ENCODE data around the gene SLC35E2B. TPM values are rescaled to one million over a fixed set of nuclear protein-coding genes. Genes with fewer than 3 reads are reported as not detected.
"Not testable (repeated sequence)": the region's sequence is repeated elsewhere in the genome, so short reads cannot be mapped to it uniquely, and the experiment has no call there.

The SLC35E2B gene
- total RNA-seq, 2 donors from 2014 or later: 30.6 to 56.7 TPM

DNA sequence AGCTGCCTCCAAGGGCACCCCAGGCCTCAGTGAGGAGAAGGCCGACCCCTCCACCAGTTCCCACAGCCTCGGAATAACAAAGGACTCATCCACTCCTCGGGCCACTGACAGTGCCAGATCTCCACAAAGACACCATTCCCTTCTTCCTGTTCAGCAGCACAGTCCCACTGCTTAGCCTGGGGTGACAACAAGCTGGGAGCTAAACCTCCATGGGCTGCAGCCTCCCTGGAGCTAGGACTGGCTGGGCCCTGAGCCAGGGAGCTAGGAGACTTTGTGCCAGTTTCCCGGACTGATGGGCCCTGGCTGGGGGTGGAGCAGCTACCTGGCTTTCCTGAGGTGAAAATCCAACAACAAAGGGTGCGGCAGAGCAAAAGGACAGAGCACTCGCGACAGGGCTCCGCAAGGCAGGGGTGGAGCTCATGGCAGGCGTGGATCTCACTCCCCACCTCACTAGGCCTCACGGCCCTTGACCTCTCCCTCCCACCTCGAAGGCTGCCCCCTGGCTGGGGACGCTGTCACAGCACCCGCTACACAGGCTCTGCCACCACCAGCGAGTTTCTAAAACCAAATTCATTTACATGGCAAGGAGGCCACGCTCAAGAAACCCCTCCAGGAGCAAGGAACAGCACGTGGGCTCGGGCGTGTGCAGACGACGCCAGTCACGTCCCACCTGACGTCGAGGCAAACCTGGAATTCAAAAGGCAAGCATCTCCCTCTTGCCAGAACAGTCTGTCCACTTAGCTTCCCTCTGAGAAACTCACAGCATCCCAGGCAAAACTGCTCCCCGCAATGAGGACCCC is 13.8 kb downstream of the SLC35E2B start:
- Histone ChIP-seq H3K27me3 (no peaks in the 10 kb centered on the region), H3K4me1 (peaks cover 24% of the 10 kb centered on the region), H3K36me3 (replicated peaks in 1 of 2; ENCODE audit: insufficient read depth in 1 of 2, low read depth in 2 of 2) (no peaks in the 10 kb centered on the region), H3K9me3 (no peaks in the 10 kb centered on the region), H3K27ac (peak overlapping the region in 1 of 4 donors; percentile 55), H3K4me3 (no peak overlapping the region)
- WGBS, 2 donors: 59 to 71% methylated on average over 14 to 24 of the region's 24 CpGs
- TF ChIP-seq, protein P1, sequence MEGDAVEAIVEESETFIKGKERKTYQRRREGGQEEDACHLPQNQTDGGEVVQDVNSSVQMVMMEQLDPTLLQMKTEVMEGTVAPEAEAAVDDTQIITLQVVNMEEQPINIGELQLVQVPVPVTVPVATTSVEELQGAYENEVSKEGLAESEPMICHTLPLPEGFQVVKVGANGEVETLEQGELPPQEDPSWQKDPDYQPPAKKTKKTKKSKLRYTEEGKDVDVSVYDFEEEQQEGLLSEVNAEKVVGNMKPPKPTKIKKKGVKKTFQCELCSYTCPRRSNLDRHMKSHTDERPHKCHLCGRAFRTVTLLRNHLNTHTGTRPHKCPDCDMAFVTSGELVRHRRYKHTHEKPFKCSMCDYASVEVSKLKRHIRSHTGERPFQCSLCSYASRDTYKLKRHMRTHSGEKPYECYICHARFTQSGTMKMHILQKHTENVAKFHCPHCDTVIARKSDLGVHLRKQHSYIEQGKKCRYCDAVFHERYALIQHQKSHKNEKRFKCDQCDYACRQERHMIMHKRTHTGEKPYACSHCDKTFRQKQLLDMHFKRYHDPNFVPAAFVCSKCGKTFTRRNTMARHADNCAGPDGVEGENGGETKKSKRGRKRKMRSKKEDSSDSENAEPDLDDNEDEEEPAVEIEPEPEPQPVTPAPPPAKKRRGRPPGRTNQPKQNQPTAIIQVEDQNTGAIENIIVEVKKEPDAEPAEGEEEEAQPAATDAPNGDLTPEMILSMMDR (IDR thresholded peaks at IDR 0.05): peak in 4 of 7 experiments; percentile 26 to 41 (median 34)
- no peak for TF ChIP-seq POLR2A (IDR thresholded peaks at IDR 0.05)
- ATAC-seq: peak; percentile 45
- DNase-seq: peak in 3 of 4 donors; percentile 52 to 62 (median 59)
- intact Hi-C loops (cut with DNase I): no loop called here

DNA sequence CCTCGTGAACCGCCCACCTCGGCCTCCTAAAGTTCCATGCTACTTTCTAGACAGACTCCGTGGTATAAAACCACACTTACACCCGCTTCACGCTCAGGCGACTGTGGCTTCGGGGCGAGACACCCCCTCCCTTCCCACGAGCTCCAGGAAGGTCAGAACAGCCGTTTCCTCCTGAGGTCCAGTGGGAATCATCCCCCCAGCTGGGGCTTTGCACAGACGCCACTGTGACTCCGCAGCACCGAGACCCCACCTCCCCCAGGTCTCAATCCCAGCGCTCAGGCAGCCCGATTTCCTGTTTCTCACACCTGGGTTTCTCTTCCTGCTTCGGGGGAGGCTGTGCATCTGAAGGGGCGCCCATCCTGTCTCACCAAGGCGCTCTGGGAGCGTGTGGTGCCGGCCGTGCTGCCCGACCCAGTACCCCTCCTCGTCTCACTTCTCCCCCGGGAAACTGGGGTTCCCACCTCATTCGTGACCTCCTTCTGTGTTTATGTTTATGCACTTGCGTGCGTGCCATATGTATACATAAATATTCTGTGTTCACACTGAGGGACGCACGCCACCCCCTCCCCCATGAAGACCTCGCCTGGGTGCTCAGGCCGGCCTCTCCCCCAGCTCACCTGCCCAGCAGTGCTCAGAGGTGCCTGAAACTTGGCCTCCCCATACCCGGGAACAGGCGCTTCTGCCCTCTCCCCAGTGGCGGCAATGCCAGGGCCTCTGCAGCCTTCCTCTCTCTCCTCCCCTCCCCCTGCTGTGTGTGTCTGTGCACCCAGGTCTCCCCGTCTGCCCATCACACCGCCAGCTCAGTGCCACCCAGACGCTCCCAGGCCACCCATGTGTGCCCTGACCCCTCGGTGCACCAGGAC is 14.6 kb downstream of the SLC35E2B start:
- intact Hi-C loops (cut with DNase I): no loop called here
- DNase-seq (no peak), ATAC-seq (no peak)
- H3K4me1 ChIP-seq: peaks cover 24% of the 10 kb centered on the region
- TF ChIP-seq, protein P1 (IDR thresholded peaks at IDR 0.05): no peak
- no peak for TF ChIP-seq POLR2A (IDR thresholded peaks at IDR 0.05)
- no peaks in the 10 kb centered on the region for H3K36me3 ChIP-seq (replicated peaks in 1 of 2; ENCODE audit: insufficient read depth in 1 of 2, low read depth in 2 of 2)
- no peak overlapping the region for H3K4me3 ChIP-seq
- peak overlapping the region in 1 of 4 donors; percentile 55 for H3K27ac ChIP-seq
- no peaks in the 10 kb centered on the region for H3K27me3 ChIP-seq
- no peaks in the 10 kb centered on the region for H3K9me3 ChIP-seq
- 78 to 93% methylated on average over 37 to 39 of the region's 39 CpGs for WGBS, 2 donors

DNA sequence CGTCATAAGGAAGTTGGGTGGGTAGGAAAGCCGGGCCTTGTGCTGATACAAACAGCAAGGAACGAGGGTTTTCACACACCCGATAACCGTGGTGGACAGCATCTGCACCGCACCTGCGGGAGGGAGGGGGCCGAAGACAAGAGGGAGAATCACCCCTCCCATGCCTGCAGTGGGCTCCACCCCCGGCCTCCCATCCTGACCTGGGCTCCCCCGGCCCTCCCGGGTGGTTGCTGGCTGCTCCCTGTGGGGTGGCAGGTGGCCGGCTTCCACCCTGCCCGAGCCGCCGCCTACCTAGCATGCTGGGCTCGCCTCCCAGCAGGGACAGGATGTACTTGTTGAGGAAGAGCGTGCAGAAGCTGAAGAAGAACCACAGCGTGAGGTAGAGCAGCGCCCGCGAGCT is 16.5 kb downstream of the SLC35E2B start:
- intact Hi-C loops (cut with DNase I); H3K9me3 ChIP-seq; H3K36me3 ChIP-seq (replicated peaks in 1 of 2; ENCODE audit: insufficient read depth in 1 of 2, low read depth in 2 of 2); H3K27me3 ChIP-seq; DNase-seq; H3K27ac ChIP-seq; ATAC-seq; H3K4me3 ChIP-seq: not testable (repeated sequence)
- WGBS, 2 donors: no CpG with 5 or more reads among the region's 21 CpGs
- peaks cover 20% of the 10 kb centered on the region for H3K4me1 ChIP-seq

DNA sequence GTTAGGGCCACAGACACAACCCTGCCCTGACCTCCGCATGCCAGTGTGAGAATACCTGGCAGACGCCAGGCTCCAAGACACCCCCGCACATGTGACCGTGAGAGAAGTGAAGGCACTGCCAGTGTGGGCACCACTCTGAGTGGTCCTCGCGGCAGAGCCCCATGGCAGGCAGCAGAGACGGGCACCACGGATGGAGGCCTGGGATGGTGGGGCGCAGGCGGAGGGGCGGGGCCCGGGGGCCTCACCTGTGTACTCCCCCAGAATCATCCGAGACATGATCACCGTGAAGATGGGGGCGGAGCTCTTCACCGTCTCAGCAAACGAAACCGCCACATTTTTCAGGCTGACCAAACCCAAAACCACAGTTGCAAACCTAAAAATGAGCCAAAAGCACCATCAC is 17.4 kb downstream of the SLC35E2B start:
- H3K4me1 ChIP-seq: peaks cover 13% of the 10 kb centered on the region
- H3K36me3 ChIP-seq (replicated peaks in 1 of 2; ENCODE audit: insufficient read depth in 1 of 2, low read depth in 2 of 2); H3K9me3 ChIP-seq; H3K4me3 ChIP-seq; DNase-seq; H3K27me3 ChIP-seq; intact Hi-C loops (cut with DNase I); ATAC-seq; H3K27ac ChIP-seq: not testable (repeated sequence)
- WGBS, 2 donors: no CpG with 5 or more reads among the region's 18 CpGs

DNA sequence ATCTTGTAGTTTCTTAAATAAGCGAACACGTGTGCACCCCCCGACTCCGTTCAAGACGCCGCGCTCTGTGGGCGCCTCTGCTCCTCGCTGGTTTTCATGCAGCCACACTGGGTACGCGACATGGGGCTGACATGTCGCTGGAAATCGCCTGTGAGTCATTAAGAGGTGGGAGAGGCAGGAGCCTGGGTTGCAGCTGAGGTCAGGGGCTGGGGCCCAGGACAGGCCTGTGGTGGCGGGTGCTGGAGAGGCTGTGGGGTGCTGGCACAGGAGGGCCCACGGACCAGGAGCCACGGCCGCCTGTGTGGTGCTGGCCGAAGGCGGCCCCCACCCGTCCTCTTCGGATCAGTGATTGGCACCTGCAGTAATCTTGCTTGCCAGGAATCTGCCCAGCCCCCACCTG is 17.8 kb downstream of the SLC35E2B start:
- H3K9me3 ChIP-seq; DNase-seq; H3K27me3 ChIP-seq; intact Hi-C loops (cut with DNase I); H3K36me3 ChIP-seq (replicated peaks in 1 of 2; ENCODE audit: insufficient read depth in 1 of 2, low read depth in 2 of 2); H3K4me3 ChIP-seq; ATAC-seq; H3K27ac ChIP-seq: not testable (repeated sequence)
- 81 to 86% methylated on average over 9 to 14 of the region's 21 CpGs for WGBS, 2 donors
- peaks cover 13% of the 10 kb centered on the region for H3K4me1 ChIP-seq

All from body of pancreas (tissue), 4 donors.